K562 (cell line): ENCODE measurements around the gene NAGLU.

ENCODE experiments used
- ARID3A ChIP-seq: IDR thresholded peaks from 2 replicates; pipeline ENCODE4 v1.6.1; 2012; ENCODE audit warnings: low read depth, low read length, improper control_type of control experiment, borderline replicate concordance
- CHD7 ChIP-seq: fragments of 200-600 bp; sonication (generic); IDR thresholded peaks from one replicate; pipeline ENCODE4 v1.6.1; 2012; ENCODE audit warnings: mild to moderate bottlenecking, low read depth, low read length, inconsistent platforms
- EGR1 ChIP-seq: fragments of 450-650 bp; conservative IDR thresholded peaks from 2 replicates; pipeline ENCODE4 v1.6.1; 2017; ENCODE audit warnings: mild to moderate bottlenecking
- EP300 ChIP-seq: IDR thresholded peaks from 2 replicates; pipeline ENCODE4 v1.6.1; 2012; ENCODE audit warnings: low read length, improper control_type of control experiment
- EZH2 ChIP-seq: IDR thresholded peaks from 2 replicates; pipeline ENCODE4 v1.6.1; 2012; ENCODE audit warnings: low read depth, mild to moderate bottlenecking, inconsistent platforms, low read length, borderline replicate concordance
- FOXM1 ChIP-seq, 2 experiments: fragments of 450-650 bp in 1 of 2; sonication (generic) in 1 of 2; formaldehyde crosslinking in 1 of 2; IDR thresholded peaks; 2 replicates each; pipeline versions ENCODE4 v1.6.1 to v1.9.0; 2017 to 2022; ENCODE audit warnings: low read depth in 2 of 2, mild to moderate bottlenecking in 2 of 2, missing genetic modification reagents in 1 of 2, moderate library complexity in 1 of 2
- GTF2F1 ChIP-seq: IDR thresholded peaks from 2 replicates; pipeline ENCODE4 v1.6.1; 2011; ENCODE audit warnings: low read depth, low read length, improper control_type of control experiment
- NBN ChIP-seq: fragments of 450-650 bp; IDR thresholded peaks from 2 replicates; pipeline ENCODE4 v1.6.1; 2016; ENCODE audit warnings: low read depth, mild to moderate bottlenecking
- POLR2AphosphoS5 ChIP-seq: IDR thresholded peaks from 2 replicates; pipeline ENCODE4 v1.6.1; 2011; ENCODE audit warnings: mild to moderate bottlenecking, low read depth, low read length, moderate library complexity; ENCODE audit not compliant: control insufficient read depth, insufficient read depth
- RFX5 ChIP-seq: IDR thresholded peaks from 2 replicates; pipeline ENCODE4 v1.6.1; 2011; ENCODE audit warnings: low read depth, mild to moderate bottlenecking, improper control_type of control experiment, low read length
- ZKSCAN8 ChIP-seq: fragments of 200-800 bp; sonication (Bioruptor generic); IDR thresholded peaks from 2 replicates; pipeline ENCODE4 v1.6.1; 2016; ENCODE audit warnings: missing genetic modification characterization, missing compliant biosample characterization
- TF ChIP-seq, protein P1 (sequence below): sonication (generic); formaldehyde crosslinking; IDR thresholded peaks from 2 replicates; pipeline ENCODE4 v1.8.1; 2023; ENCODE audit warnings: mild to moderate bottlenecking, missing genetic modification reagents, moderate library complexity
- TF ChIP-seq, protein P2 (sequence below): sonication (generic); formaldehyde crosslinking; IDR thresholded peaks from 2 replicates; pipeline ENCODE4 v1.8.1; 2023; ENCODE audit warnings: mild to moderate bottlenecking, missing genetic modification reagents
- TF ChIP-seq, protein P3 (sequence below), 2 experiments: fragments of 450-650 bp in 1 of 2; IDR thresholded peaks; 2 replicates each; pipeline ENCODE4 v1.6.1; 2011 to 2017; ENCODE audit warnings: low read depth in 2 of 2, antibody characterized with exemption in 1 of 2, borderline replicate concordance in 1 of 2, low read length in 1 of 2, mild to moderate bottlenecking in 1 of 2, mixed read lengths in 1 of 2; ENCODE audit not compliant: control insufficient read depth in 1 of 2

DNA sequence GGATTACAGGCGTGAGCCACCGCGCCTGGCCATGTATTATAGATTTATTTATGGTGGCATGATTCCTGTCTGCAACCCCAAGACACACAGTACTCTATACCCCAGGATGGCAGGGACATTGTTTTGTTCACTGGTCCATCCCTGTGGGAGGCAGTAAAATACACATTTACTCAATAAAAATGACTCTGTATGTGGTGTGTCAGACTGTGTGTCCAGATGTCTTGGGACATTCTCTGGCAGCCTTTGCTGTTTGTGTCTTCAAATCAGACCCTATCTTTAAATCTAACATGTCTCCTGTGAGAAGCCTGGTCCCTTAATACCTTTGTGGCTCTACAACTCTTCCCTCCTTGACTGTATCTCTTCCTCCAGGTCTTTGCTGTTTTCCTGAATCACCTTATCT, 24.2 kb downstream of the NAGLU start:
- TF ChIP-seq RFX5 (no peak), EGR1 (no peak), FOXM1 (IDR thresholded peaks at IDR 0.05; ENCODE audit: low read depth) (no peak), FOXM1 (CRISPR knock-in tag; IDR thresholded peaks at IDR 0.05; ENCODE audit: low read depth) (no peak), CHD7 (no peak), POLR2AphosphoS5 (no peak), EP300 (no peak), GTF2F1 (no peak), ZKSCAN8 (CRISPR knock-in tag) (no peak), NBN (no peak), EZH2 (no peak), ARID3A (no peak)
- TF ChIP-seq, protein P1, sequence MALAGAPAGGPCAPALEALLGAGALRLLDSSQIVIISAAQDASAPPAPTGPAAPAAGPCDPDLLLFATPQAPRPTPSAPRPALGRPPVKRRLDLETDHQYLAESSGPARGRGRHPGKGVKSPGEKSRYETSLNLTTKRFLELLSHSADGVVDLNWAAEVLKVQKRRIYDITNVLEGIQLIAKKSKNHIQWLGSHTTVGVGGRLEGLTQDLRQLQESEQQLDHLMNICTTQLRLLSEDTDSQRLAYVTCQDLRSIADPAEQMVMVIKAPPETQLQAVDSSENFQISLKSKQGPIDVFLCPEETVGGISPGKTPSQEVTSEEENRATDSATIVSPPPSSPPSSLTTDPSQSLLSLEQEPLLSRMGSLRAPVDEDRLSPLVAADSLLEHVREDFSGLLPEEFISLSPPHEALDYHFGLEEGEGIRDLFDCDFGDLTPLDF: no peak
- TF ChIP-seq, protein P2, sequence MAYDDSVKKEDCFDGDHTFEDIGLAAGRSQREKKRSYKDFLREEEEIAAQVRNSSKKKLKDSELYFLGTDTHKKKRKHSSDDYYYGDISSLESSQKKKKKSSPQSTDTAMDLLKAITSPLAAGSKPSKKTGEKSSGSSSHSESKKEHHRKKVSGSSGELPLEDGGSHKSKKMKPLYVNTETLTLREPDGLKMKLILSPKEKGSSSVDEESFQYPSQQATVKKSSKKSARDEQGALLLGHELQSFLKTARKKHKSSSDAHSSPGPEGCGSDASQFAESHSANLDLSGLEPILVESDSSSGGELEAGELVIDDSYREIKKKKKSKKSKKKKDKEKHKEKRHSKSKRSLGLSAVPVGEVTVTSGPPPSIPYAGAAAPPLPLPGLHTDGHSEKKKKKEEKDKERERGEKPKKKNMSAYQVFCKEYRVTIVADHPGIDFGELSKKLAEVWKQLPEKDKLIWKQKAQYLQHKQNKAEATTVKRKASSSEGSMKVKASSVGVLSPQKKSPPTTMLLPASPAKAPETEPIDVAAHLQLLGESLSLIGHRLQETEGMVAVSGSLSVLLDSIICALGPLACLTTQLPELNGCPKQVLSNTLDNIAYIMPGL: no peak
- TF ChIP-seq, protein P3, sequence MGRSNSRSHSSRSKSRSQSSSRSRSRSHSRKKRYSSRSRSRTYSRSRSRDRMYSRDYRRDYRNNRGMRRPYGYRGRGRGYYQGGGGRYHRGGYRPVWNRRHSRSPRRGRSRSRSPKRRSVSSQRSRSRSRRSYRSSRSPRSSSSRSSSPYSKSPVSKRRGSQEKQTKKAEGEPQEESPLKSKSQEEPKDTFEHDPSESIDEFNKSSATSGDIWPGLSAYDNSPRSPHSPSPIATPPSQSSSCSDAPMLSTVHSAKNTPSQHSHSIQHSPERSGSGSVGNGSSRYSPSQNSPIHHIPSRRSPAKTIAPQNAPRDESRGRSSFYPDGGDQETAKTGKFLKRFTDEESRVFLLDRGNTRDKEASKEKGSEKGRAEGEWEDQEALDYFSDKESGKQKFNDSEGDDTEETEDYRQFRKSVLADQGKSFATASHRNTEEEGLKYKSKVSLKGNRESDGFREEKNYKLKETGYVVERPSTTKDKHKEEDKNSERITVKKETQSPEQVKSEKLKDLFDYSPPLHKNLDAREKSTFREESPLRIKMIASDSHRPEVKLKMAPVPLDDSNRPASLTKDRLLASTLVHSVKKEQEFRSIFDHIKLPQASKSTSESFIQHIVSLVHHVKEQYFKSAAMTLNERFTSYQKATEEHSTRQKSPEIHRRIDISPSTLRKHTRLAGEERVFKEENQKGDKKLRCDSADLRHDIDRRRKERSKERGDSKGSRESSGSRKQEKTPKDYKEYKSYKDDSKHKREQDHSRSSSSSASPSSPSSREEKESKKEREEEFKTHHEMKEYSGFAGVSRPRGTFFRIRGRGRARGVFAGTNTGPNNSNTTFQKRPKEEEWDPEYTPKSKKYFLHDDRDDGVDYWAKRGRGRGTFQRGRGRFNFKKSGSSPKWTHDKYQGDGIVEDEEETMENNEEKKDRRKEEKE (IDR thresholded peaks at IDR 0.05; ENCODE audit: borderline replicate concordance in 1 of 2, control insufficient read depth in 1 of 2, low read depth in 2 of 2, low read length in 1 of 2): no peak
